ENCODE data around the gene EIF3D. TPM values are rescaled to one million over a fixed set of nuclear protein-coding genes. Genes with fewer than 3 reads are reported as not detected.
A peak's percentile ranks its signal among the peaks of the same experiment; 100 is the strongest.

The EIF3D gene
- total RNA-seq, 2 experiments from 2014 or later, result 389 to 392 TPM

DNA sequence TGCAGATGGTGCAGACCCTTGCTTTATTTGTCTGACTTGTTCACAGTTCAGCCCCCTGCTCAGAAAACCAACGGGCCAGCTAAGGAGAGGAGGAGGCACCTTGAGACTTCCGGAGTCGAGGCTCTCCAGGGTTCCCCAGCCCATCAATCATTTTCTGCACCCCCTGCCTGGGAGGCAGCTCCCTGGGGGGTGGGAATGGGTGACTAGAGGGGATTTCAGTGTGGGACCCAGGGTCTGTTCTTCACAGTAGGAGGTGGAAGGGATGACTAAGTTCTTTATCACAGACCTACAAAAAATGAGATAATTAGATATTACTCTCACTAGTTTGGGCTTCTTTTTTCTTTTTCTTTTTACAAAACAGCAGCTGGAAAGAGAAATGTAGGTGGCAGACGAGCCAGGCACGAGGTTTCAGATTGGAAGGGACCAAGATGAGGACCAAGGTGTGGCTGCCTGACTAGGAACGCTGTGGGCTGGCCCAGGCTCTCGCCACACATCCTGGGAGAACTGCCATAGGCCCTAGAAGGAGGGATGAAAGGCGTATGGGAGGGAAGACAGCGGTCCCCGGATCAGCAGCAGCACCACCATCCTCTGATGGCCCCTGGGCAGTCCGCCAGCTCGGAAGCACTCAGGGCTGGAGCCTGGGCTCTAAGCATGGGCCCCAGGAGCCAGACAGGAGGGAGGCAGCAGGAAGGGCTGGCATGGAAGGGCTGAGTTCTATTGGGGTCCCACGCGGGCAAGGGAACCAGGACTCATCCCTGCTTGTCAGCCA lies 61.7 kb downstream of the EIF3D start:
- H3K9me3 Mint-ChIP-seq, result no peaks in the 10 kb centered on the region
- POLR2A ChIA-PET, result interaction anchor here (0.6 to 1.6 kb wide), 8 partner anchors 9 to 168 kb away, joined by 3 read pairs; no protein-coding TSS in a partner anchor
- peaks cover 5% of the 10 kb centered on the region for H3K36me3 Mint-ChIP-seq (ENCODE audit: low read depth)
- ATAC-seq (no peak), DNase-seq (no peak)
- TF ChIP-seq, protein P1, sequence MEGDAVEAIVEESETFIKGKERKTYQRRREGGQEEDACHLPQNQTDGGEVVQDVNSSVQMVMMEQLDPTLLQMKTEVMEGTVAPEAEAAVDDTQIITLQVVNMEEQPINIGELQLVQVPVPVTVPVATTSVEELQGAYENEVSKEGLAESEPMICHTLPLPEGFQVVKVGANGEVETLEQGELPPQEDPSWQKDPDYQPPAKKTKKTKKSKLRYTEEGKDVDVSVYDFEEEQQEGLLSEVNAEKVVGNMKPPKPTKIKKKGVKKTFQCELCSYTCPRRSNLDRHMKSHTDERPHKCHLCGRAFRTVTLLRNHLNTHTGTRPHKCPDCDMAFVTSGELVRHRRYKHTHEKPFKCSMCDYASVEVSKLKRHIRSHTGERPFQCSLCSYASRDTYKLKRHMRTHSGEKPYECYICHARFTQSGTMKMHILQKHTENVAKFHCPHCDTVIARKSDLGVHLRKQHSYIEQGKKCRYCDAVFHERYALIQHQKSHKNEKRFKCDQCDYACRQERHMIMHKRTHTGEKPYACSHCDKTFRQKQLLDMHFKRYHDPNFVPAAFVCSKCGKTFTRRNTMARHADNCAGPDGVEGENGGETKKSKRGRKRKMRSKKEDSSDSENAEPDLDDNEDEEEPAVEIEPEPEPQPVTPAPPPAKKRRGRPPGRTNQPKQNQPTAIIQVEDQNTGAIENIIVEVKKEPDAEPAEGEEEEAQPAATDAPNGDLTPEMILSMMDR (IDR thresholded peaks at IDR 0.05), result no peak
- peak overlapping the region; percentile 83 for H3K27ac Mint-ChIP-seq
- H3K4me3 Mint-ChIP-seq, result no peak overlapping the region
- intact Hi-C loops (cut with micrococcal nuclease), result no loop called here
- H3K4me1 Mint-ChIP-seq (ENCODE audit: low read depth), result peaks cover 28% of the 10 kb centered on the region
- CTCF ChIA-PET, result interaction anchor here (0.6 to 14.1 kb wide), 6 partner anchors 19 to 166 kb away, joined by 3 to 152 read pairs (median 4); no protein-coding TSS in a partner anchor
- no peaks in the 10 kb centered on the region for H3K27me3 Mint-ChIP-seq

DNA sequence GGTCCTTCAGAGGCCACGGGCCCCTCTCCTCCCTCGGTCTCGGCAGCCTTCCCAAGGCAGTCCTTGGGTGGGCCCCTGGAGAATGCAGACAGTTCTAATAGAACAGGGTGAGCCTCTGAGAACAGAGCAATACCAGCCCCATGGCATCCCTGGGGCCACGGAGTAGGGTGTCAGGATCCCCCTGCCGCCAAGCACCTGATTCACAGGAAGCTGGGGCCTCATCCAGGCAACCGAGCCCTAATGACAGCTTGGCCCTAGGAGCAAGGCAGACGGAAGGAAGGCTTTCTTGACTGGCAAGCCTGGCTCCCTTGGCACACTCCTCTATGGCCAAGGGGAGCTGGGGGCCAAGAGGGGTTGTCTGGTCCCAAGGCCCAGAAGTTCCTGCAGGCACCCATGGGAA lies 62.7 kb downstream of the EIF3D start:
- DNase-seq (no peak), ATAC-seq (no peak)
- POLR2A ChIA-PET, result interaction anchor here (0.6 to 1.4 kb wide), 8 partner anchors 8 to 105 kb away, joined by 3 to 5 read pairs (median 3); partner anchors contain the start of gene MYH9
- peaks cover 28% of the 10 kb centered on the region for H3K4me1 Mint-ChIP-seq (ENCODE audit: low read depth)
- peaks cover 3% of the 10 kb centered on the region for H3K36me3 Mint-ChIP-seq (ENCODE audit: low read depth)
- intact Hi-C loops (cut with micrococcal nuclease), result no loop called here
- TF ChIP-seq, protein P1 (IDR thresholded peaks at IDR 0.05), result no peak
- H3K4me3 Mint-ChIP-seq, result no peak overlapping the region
- no peaks in the 10 kb centered on the region for H3K27me3 Mint-ChIP-seq
- CTCF ChIA-PET, result interaction anchor here (0.9 to 14.1 kb wide), 2 partner anchors 20 to 165 kb away, joined by 3 to 152 read pairs; no protein-coding TSS in a partner anchor
- no peak overlapping the region for H3K27ac Mint-ChIP-seq
- H3K9me3 Mint-ChIP-seq, result no peaks in the 10 kb centered on the region

DNA sequence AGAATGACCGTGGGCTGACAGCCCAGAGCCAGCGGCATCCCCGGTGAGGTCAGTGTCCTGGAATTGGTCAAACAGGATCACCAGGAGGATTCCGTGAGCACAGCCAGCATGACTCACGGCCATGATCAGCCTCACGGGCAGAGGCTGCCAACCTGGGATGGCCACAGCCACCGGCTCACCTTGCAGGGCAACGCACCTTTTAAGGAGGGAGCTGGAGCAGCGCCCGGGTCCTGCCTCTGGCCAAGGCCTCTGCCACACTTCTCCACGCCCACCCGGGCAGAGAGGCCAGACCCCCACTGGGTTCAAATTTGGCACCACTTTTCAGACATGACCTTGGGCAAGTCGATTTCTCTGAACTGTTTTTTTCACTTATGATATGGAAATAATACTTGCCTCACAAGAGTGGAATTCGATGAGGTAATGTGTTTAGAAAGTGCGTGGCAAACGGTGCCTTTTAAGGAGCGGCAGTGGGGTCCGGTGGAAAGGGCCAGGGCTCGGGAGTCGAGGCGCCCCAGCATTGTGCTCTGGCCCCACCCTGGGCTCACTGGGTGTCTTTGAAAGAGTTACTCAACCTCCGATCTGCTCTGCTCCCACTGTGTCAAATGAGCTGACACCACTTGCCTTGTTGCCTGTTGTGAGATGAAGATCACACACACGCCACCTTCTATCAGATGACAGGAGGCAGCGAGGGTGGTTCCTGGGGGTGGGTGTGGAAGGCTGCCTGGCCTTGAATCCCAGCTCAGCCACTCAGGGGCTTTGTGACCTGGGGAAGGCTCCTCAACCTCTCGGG lies 63.5 kb downstream of the EIF3D start:
- no peaks in the 10 kb centered on the region for H3K27me3 Mint-ChIP-seq
- ChIA-PET POLR2A (interaction anchor here (0.6 to 1.4 kb wide), 8 partner anchors 7 to 164 kb away, joined by 3 to 5 read pairs (median 3); partner anchors contain the start of gene MYH9), CTCF (interaction anchor here (0.9 to 14.1 kb wide), 3 partner anchors 10 to 164 kb away, joined by 3 to 152 read pairs (median 5); no protein-coding TSS in a partner anchor)
- no peaks in the 10 kb centered on the region for H3K9me3 Mint-ChIP-seq
- TF ChIP-seq, protein P1 (IDR thresholded peaks at IDR 0.05), result no peak
- H3K4me3 Mint-ChIP-seq, result no peak overlapping the region
- peaks cover 27% of the 10 kb centered on the region for H3K4me1 Mint-ChIP-seq (ENCODE audit: low read depth)
- ATAC-seq (no peak), DNase-seq (no peak)
- peak overlapping the region; percentile 64 for H3K27ac Mint-ChIP-seq
- intact Hi-C loops (cut with micrococcal nuclease), result no loop called here
- H3K36me3 Mint-ChIP-seq (ENCODE audit: low read depth), result peaks cover 1% of the 10 kb centered on the region

DNA sequence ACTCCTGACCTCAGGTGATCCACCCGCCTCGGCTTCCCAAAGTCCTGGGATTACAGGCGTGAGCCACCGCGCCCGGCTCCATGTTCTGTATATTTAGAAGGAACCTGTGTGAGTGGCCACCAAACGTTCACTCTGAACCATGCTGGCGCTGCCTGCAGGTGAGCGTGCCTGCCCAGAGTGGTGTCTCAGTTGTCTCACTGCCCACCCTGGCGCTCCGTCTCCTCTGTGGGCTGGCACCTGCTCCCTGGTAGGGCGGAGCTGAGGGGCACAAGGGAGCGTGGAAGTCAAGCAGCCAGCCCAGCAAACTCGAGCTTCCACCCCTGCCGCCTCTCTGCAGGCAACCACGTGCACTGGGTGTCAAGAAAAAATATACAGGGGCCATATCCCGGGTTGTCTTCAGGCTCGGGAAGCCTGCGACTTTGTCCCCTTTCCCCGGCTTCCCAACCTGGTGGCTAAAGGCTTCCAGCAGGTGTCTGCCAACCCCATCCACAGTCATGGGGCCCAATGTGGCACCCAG lies 64.2 kb downstream of the EIF3D start:
- TF ChIP-seq, protein P1 (IDR thresholded peaks at IDR 0.05), result no peak
- no peaks in the 10 kb centered on the region for H3K27me3 Mint-ChIP-seq
- no peak overlapping the region for H3K27ac Mint-ChIP-seq
- ATAC-seq (no peak), DNase-seq (no peak)
- H3K4me3 Mint-ChIP-seq, result no peak overlapping the region
- ChIA-PET POLR2A (interaction anchor here (0.7 kb wide), 1 partner anchor 11 kb away, joined by 3 read pairs; no protein-coding TSS in a partner anchor), CTCF (interaction anchor here (2.0 to 14.1 kb wide), 2 partner anchors 10 to 164 kb away, joined by 5 to 152 read pairs; no protein-coding TSS in a partner anchor)
- H3K9me3 Mint-ChIP-seq, result no peaks in the 10 kb centered on the region
- H3K36me3 Mint-ChIP-seq (ENCODE audit: low read depth), result peaks cover 1% of the 10 kb centered on the region
- intact Hi-C loops (cut with micrococcal nuclease), result no loop called here
- H3K4me1 Mint-ChIP-seq (ENCODE audit: low read depth), result peaks cover 21% of the 10 kb centered on the region

Measured in activated CD8-positive, alpha-beta T cell treated with anti-CD3 and anti-CD28 coated beads for 36 hours (primary cell).